NCI-H226 (cell line): Measurements from ENCODE around the gene IRAK1.
"Not testable (repeated sequence)": the region's sequence is repeated elsewhere in the genome, so short reads cannot be mapped to it uniquely, and the experiment has no call there.

Experiments
- DNase-seq: peaks from one replicate; pipeline ENCODE4 v3.0.0-alpha.2; 2015

Gene IRAK1

DNA sequence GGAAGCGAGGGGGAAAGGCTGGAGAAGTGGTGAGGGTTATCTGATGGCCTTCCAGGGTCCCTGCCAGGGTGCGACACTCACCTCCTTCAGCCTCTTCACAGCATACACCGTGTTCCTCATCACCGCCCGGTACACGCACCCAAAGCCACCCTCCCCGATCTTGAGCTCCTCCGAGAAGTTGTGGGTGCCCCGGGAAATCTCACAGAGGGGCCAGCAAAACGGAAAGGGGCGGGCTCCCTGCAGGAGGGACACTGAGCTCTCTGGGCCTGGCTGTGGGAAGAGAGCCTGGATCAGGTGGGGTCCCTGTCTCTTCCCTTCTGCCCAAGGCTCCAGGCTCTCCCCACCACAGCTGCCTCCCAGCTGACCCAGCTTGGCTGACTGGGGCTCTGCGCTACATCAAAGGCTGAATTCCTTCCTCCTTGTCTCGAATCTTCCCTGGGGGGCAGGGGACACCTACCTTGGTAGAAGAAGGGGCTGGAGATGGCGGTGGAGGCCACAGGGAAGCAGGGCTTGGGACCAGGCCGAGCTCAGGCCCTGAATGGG is 1.1 kb downstream of the IRAK1 start:
- DNase-seq = no peak

DNA sequence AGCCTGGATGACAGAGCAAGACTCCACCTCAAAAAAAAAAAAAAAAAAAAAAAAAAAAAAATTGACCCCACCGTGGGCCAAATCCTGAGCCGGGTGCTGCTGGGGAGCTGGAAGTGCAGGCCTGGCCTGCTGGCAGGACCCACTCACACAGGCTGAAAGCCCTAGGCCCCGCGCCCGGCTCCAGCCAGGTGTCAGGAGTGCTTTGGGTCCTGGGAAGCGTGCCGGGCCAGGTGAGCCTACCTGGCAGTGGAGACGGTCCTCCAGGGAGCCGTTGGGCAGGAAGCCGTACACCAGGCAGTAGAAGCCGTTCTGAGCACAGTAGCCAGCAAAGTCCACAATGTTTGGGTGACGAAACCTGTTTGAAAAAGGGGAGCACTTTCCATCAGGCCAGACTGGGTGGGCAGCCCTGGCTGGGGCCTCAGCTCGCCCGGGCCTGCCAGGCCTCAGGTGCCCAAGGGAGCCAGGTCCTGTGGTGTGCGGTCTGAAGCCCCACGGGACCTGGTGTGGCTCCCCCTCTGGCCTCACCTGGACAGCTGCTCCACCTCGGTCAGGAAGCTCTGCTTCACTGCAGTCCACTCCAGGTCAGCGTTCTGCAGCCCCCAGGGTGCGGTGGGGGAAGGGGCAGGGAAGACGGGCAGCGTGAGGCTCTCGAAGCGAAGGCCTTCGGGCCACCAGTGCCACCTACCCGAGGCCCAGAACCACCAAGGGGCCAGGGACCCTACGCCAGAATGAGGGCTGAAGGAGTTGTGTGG is 1.8 kb downstream of the IRAK1 start:
- no peak for DNase-seq

DNA sequence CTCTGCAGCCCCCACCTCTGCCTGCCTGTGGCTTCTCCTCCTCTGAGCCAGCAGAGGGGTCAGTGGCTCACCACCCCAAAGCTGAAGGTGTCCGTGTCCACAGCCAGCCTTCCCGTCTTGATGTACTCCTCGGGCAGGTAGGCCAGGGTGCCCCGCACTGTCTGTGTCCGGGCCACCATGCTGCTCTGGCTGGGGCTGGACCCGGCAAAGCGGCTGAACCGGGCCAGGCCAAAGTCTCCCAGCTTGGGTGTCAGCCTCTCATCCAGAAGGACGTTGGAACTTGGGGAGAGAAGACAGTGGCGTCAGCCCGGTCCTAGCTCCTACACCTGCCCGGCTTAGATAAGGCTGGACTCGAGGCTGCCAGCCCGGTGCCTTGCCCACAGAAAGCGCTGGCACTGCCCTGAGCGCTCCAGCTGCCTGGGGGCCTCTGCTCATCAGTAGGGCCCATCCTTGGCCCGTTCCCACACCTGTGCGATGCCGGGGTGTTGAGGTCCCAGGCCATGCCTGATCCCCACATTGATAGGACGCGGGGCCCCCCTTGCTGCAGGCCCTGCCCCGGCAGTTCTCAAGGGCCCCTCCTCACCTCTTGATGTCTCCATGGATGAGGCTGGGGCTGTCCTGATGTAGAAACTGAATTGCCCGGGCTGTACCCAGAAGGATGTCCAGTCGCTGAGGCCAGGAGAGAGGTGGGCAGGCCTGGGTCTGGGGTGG is 3.2 kb downstream of the IRAK1 start:
- no peak for DNase-seq

DNA sequence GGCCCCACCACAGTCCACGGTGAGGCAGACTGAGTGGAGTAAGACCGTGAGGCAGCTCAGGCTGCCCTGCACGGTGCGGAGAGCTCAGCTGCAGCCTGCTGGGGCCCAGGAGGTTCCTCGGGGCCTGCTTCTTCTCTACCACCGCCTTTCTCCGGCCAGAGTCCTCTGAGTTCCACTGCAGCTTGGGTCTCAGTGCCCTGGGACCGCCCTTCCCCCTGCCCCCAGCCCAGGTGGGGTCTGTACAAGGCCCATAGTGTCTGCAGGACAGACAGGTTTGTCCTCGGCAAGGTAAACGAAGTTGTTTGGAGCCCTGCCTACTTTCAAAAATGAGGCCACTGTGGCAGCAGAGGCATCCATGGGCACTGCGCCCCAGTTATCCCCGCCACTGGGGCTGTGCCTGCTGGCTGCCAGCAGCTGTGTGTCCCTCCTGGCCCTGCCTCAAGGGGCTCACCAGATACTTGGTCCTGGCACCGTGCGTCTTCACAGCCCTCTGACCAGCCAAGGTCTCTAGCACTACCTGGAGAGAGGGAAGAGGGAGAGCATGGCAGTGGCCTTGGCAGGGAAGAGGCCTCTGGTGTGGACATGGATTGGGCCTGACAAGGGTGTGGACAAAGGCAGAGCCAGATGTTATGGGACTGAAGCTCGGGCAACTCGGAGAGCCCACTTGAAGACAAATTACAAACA is 4.0 kb downstream of the IRAK1 start:
- DNase-seq = no peak

DNA sequence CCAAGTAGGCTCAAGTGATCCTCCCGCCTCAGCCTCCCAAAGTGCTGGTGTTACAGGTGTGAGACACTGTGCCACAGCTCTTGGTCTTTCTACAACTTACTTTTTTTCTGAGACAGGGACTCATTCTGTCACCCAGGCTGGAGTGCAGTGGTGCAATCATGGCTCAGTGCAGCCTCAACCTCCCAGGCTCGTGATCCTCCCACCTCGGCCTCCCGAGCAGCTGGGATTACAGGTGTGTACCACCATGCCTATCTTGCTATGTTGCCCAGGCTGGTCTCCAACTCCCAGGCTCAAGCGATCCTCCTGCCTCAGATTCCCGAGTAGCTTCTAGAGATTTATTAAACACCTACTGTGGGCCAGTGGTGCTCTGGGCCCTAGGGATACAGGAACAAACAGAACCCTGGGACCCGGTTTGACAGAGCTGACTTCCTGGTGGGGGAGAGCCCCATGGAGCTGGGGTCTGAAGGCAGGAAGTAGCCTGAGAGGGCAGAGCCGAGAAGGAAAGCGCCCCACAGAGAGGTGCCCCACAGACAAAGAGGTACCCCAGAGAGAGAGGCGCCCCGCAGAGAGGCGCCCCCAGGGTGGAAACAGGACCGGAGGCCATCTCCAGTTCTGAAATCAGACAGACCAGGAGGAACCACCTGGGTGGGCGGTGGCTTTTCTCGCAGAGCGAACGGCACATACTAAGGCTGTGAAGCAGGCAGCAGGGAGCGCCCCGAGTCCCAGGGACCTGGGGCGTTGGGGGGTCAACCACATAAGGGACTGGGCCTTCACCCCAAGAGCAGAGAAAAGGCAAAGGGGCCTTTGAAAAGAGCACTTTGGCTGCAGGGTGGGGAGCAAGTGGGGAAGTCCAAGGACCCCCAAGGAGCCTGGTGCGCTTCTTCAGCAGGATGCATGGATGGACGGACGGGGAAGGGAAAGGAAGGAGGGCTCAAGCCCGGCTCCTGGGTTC is 5.0 kb downstream of the IRAK1 start:
- DNase-seq = no peak

DNA sequence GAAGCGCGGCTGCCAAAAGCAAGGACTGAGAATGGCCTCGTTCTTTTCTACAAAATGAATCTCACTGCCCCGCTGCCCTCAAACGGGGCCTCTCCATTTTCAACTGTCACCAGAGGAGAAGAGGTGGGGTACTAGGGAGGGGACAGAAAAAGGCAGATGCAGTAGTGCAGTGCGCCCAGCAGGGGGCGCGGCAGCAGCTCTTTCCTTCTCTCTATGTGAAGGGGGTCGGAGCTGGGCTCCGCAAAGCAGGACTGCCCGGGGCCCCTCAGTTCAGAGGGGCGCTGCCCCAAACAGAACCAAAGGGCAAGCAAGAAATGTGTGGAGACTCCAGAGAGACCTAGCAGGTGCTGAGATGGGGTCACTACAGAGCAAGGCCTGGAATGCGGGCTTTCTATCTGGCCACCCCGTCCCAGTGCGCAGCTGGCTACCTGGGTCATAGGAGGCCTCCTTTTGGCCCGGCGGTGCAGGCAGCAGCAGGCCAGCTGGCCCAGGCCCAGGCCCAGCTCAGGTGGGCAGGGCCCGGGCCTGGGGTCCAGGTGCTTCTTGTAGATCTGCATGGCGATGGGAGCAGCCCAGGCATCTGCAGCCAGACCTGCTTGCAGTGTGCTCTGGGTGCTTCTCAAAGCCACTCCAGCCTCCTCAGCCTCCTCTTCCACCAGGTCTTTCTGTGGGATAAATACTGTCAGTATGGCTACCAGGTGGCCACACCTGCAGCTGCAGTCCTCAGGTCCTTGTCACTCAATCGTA is 5.9 kb downstream of the IRAK1 start:
- DNase-seq = no peak

DNA sequence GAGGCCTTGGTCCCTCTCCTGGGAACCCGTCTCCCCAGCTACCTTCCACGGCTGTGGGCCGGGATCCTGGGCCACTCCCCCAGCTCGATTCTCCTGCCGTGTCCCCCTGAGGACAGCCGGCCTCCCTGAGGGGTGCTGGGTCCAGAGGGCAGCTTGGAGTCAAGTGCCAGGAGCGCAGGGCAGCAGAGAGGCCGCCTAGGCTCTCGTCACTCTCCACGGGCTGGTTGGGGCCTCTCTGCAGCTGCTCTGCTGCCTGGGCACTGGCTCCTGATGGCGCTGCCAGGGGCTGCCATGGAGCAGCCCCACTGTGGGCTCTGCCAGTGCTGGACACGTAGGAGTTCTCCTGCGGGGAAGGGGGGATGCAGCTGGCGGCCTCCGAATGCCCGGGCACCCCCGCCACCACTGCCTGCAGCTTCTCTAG is 6.7 kb downstream of the IRAK1 start:
- no peak for DNase-seq

DNA sequence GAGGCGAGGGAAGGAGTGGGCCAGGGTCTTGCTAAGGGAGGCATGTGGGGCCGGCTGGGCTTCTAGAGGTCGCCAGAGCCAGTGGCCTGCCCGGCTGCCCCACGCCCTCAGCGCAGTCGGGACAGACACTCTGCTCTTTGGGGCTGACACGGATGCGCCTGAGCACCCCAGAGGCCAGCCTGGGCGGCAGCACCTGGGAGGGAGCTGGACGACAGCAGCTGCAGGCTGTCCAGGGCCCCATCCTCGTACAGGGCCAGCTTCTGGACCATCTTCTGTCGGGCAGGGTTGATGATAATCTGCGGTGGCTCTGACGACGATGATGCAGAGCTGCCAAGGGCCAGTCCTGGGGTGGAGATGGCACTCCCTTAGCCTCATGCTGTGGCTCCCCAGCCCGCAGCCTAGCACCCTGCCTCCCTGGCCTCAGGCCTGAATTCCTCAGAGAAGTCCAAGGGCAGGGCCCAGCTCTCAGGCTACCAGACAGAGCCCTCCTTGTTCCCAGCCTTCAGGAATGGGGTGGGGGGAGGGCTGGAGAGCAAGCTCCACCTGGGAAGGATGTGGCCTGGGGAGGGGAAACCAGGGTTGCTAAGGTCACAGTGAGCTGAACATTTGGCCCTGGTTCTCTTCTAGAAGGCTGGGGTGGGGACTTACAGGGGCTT is 7.2 kb downstream of the IRAK1 start:
- no peak for DNase-seq

DNA sequence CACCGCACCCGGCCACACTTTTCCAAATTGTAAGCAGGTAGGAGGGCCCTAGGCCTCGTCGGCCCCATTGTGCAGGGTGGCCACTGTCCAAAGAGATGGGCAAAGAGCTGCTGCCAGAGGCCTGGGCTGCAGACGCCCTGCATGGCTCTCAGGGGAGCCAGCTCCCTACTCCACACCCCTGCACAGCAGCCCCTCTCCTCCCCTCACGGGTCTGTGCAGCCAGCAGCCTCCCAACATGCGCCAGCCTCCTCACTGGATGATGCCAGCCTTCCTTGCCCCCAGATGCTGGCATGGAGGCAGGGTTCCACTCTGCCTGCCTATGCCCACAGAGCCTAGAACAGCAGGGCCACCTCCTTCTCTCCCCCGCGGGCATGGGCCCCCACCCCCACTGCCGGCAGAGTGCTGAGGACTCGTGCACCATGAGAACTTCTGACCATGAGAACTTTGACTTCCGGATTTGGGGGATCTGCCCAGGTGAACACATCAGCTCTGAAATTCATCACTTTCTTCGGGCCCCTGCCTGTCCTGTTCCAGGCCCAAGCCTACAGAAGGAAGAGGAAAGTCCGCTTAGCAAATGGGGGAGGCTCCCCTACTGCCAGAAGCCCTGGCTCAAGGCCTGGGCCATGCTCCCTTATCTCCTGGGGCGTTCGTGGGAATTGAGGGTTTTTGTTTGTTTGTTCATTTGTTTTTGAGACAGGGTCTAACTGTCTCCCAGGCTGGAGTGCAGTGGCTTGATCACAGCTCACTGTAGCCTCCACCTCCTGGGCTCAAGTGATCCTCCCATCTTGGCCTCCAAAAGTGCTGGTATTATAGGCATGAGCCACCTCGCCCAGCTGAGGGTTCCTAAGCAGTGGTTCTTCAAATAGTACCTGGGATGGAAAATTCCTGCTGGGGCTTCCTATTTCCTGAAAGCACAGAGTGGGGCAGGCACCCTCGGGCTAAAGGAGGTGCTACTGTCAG is 8.0 kb downstream of the IRAK1 start:
- DNase-seq = no peak

DNA sequence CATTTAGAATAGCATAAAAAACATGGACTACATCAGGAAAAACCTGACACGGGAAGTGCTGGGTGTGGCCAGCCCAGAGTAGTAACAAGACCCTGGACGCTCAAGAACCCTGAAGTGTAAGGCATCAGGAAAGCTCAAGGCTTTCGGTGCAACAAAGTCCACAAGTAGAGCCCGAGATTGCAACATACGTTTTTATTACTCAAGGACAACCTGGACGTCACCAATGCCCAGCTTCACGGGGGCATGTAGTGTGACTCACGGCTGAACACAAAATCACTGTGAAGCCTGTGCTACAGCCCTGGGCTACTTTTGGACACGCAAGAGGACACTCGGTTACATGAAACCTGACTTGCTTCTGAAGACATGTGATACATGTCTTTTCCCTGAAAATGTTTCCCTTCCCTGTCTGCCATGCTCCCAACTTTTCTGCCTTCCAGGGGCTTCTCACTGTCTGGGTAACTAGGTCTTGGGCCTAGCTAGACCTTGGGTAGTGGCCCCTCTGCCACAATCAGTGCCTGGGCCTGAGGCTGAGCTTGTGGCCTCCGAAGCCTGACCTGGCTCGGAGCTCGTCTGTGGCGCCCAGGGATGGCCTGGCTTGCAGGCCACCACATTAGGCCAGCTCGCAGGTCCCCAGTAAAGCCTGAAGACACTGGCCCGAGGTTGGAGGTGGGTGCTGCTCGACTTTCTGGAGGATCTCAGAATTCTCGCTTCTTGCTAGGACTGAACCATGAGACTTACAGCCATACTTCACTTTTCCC is 9.2 kb downstream of the IRAK1 start:
- DNase-seq = no peak

DNA sequence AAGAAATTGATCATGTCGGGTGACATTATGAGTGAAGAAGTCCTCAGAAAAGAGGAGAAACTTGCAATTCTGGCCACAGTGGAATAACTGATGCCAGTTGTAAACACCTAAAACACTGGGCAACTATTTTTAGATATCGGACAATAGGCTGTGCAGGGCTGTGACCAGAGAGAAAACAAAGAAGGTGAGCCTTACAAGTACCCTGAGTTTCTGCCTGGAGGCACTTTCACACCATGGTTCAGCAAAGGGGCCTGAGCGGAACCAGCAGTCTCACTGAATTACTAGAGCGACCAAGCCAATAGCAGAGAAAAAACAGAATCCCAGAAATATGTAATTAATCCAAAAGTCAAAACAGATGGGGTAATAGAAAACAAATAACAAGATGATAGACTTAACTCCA is 11.2 kb downstream of the IRAK1 start:
- no peak for DNase-seq

DNA sequence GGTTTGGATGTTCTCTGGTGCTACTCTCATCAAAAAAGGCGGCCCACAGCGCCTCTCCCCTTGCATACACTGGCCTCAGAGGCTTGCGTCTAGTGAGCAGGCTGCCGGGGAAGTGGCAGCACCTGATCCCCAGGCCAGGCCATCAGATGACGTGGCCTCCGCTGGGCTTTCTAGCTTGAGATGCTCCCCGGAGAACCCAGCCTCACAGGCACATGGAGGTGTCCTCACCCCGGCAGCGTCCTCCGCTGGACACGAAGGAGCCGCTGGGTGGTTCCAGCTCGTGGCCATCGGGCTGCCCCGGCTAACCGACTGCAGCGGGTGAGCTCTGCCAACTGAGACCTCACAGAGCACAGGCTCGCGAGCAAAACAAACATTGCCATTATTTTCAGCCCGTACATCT is 12.8 kb downstream of the IRAK1 start:
- DNase-seq = no peak

DNA sequence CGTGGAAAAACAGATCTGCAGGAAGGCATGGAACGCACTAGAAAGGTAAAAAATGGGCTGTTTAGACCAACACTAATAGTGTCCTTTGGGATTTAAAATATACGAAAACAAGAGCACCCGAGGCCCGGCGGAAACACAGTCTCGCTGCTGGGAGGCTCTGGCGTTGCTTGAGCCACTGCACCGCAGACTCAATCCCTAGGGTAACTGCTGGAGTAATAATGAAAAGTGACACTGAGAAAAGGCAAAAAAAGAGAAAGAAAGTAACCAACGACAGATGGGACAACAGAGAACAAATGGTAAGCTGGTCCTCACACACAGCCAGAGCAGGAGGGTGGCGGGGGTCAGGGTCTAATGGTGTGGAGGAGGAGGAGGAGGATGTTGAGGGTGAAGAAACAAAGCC is 15.4 kb downstream of the IRAK1 start:
- DNase-seq = no peak

DNA sequence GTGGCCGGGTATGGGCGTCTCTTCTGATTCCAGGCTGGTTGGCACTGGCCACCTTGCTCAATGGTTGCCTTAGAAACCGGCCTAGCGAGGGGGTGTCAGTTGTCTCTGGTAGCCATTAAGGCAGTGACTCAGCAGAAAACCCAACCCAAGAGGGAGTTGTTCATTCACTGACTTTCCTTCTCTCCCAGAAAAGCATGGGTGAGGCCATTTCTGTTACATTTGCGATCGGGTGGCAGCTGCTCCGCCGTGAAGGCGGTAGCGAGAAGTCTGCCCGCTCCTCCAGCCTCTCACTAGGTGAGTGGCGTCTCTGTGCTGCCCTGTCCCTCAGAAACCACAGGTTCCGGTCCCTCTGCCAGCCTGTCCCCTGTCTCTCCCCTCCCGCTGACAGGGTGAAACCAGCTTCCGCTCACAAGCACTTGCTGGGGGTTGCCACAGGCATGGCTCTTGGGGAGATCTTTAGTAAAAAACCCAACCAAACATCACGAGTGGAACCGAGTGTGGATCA is 17.4 kb downstream of the IRAK1 start:
- DNase-seq = no peak

DNA sequence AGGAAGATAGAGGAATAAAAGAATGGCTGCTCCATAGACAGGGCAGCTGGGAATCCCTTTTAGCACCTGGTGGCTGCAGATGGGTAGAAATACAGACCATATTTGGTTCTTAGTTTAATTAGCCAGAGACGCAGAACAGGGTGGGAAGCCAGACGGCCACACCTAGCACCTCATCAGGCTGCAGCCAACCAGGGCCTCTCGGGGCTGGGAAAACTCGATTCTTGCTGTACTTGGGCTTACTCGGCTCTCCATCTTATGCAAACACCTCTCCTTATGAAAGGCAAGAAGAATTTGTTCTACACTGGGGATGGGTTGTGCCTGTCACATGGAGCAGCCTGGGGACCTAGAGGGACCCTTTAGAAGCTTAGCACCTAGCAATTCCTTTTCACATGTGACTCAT is 19.7 kb downstream of the IRAK1 start:
- no peak for DNase-seq

DNA sequence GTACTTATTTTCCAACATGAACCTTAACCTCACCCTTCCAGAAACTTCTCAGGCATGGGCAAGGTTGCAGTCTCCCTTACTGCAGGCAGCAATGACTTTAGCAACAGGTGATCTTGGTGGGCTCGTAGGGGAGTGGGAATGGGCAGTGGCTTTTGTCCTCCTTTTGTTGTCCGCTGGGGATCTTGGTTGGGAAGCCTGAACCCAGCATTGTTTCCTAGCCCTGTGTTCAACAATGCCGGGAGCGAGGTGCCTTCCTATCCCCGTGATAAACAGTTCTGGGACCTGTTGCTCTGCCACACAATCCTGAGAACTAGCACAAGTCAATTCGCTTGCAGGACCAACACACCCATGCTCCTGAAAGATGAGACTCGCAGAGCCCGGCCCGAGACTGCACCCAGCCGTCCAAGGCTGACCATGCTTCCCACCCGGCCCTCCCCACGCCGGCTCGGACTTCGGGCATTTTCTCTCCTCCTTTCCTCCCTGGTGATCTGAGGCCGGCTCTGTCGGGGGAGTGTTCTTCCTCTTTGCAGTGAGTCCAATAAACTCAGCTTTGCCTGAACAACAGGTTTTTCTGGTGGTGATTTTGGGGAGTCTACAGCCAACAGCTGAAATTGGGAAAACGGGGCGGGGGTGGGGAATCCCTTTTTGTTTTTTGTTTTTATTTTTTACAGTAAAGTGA is 20.2 kb downstream of the IRAK1 start:
- no peak for DNase-seq

DNA sequence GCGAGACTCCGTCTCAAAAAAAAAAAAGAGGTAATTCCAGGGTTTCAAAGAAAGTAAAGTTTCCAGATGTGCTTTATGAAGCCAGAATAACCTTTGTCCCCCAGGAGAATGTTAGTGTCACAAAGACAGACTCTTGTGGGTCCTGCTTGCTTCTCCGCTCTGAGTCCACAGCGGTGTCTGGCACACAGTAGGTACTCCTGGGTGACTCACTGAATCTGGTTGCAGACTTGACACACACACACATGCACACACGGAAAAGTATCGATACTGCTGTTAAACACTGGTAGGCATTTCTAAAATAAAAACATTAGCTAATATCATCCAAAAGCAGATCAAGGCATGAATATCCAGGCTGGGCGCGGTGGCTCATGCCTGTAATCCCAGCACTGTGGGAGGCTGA is 24.2 kb downstream of the IRAK1 start:
- DNase-seq = no peak

DNA sequence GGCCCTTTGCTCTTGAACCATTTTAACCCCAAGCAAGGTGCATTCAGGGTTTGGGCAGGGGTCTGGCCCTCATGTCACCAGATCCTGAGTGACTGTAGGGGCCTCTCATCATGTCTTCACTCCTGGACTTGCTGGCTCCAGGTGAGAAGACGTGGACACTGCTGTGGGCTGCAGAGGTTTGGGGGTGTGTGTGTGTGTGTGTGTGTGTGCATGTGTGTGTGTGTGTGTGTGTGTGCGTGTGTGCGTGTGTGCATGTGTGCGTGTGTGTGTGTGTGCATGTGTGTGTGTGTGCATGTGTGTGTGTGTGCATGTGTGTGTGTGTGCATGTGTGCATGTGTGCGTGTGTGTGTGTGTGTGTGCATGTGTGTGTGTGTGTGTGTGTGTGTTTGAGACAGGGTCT is 25.3 kb downstream of the IRAK1 start:
- DNase-seq = not testable (repeated sequence)
